ENCODE measurements around the gene ATG9B. TPM values are rescaled to one million over a fixed set of nuclear protein-coding genes. Genes with fewer than 3 reads are reported as not detected.
A peak's percentile ranks its signal among the peaks of the same experiment; 100 is the strongest.

The ATG9B gene
- total and polyA plus RNA-seq, 2 of the 13 experiments (the other 11 are each of a cell fraction or from before 2014, with no cell fraction given), result 0.24 TPM; not detected in 1

GRCh38 chr7:151005566-151005965 lies 18.7 kb downstream of the ATG9B start (continued):
- TF ChIP-seq THRA (CRISPR knock-in tag; IDR thresholded peaks at IDR 0.05; ENCODE audit: borderline replicate concordance) (0 out of 2 replicates have a peak, but pooled peaks have one; percentile 18), ZNF574 (CRISPR knock-in tag; IDR thresholded peaks at IDR 0.05) (peak; percentile 49; the same call in 1 of the 2 replicates), ZBTB49 (CRISPR knock-in tag; IDR thresholded peaks at IDR 0.05; ENCODE audit: borderline replicate concordance) (no peak), ZNF792 (CRISPR knock-in tag; IDR thresholded peaks at IDR 0.05) (no peak), TRIM22 (IDR thresholded peaks at IDR 0.05) (no peak), ZSCAN22 (CRISPR knock-in tag; IDR thresholded peaks at IDR 0.05) (no peak), ZNF468 (CRISPR knock-in tag; IDR thresholded peaks at IDR 0.05) (no peak), TFDP2 (CRISPR knock-in tag; IDR thresholded peaks at IDR 0.05) (no peak), MAFF (IDR thresholded peaks at IDR 0.05; ENCODE audit: low read depth, low read length) (no peak), RXRB (CRISPR knock-in tag; IDR thresholded peaks at IDR 0.05; ENCODE audit: borderline replicate concordance) (peak; percentile 52; the same call in 1 of the 2 replicates), NPAS2 (CRISPR knock-in tag; IDR thresholded peaks at IDR 0.05; ENCODE audit: borderline replicate concordance) (no peak), ZNF510 (CRISPR knock-in tag; IDR thresholded peaks at IDR 0.05; ENCODE audit: low read depth) (no peak), MIER2 (CRISPR knock-in tag; IDR thresholded peaks at IDR 0.05) (no peak), TCF7 (IDR thresholded peaks at IDR 0.05; ENCODE audit: low read depth) (no peak), ZNF446 (CRISPR knock-in tag; IDR thresholded peaks at IDR 0.05) (no peak), RAD21 (CRISPR knock-in tag; IDR thresholded peaks at IDR 0.05) (no peak), ATF6 (CRISPR knock-in tag; conservative IDR thresholded peaks at IDR 0.05) (no peak), LCORL (IDR thresholded peaks at IDR 0.05) (no peak), LCORL (CRISPR knock-in tag; IDR thresholded peaks at IDR 0.05) (peak; percentile 68), SMAD9 (CRISPR knock-in tag; IDR thresholded peaks at IDR 0.05) (no peak), SP140L (CRISPR knock-in tag; IDR thresholded peaks at IDR 0.05; ENCODE audit: borderline replicate concordance) (no peak)
